H1 (cell line): ENCODE measurements around the gene CDC42SE2.

Experiments
- ATF2 ChIP-seq: IDR thresholded peaks from 2 replicates; pipeline ENCODE4 v1.6.1; 2012; ENCODE audit warnings: low read length, inconsistent platforms
- EP300 ChIP-seq, 2 experiments: IDR thresholded peaks; 1 replicate in 1 of 2; 2 replicates in 1 of 2; pipeline ENCODE4 v1.6.1; 2011 to 2012; ENCODE audit warnings: low read depth in 2 of 2, low read length in 2 of 2, mild to moderate bottlenecking in 2 of 2, borderline replicate concordance in 1 of 2, inconsistent platforms in 1 of 2, moderate library complexity in 1 of 2
- KDM5A ChIP-seq: fragments of 200-600 bp; IDR thresholded peaks from 2 replicates; pipeline ENCODE4 v1.7.1; 2012; ENCODE audit warnings: mild to moderate bottlenecking, low read length, inconsistent platforms, mixed read lengths
- POLR2A ChIP-seq, 2 experiments: IDR thresholded peaks; 1 replicate in 1 of 2; 2 replicates in 1 of 2; pipeline ENCODE4 v1.6.1; 2011; ENCODE audit warnings: low read depth in 2 of 2, low read length in 2 of 2, mild to moderate bottlenecking in 2 of 2; ENCODE audit errors: control extremely low read depth in 1 of 2
- POLR2AphosphoS5 ChIP-seq: IDR thresholded peaks from 2 replicates; pipeline ENCODE4 v1.6.1; 2011; ENCODE audit warnings: low read depth, low read length
- RAD21 ChIP-seq, 2 experiments: IDR thresholded peaks in 1 of 2; conservative IDR thresholded peaks in 1 of 2; 2 replicates each; pipeline ENCODE4 v1.6.1; 2011; ENCODE audit warnings: low read depth in 2 of 2, low read length in 2 of 2, improper control_type of control experiment in 1 of 2, inconsistent platforms in 1 of 2, mild to moderate bottlenecking in 1 of 2, moderate library complexity in 1 of 2
- TF ChIP-seq, protein P1 (sequence below), 3 experiments: IDR thresholded peaks; 1 replicate in 2 of 3; 2 replicates in 1 of 3; pipeline versions ENCODE4 v1.5.1 to v1.6.1; 2011; ENCODE audit warnings: low read length in 3 of 3, mild to moderate bottlenecking in 3 of 3, inconsistent platforms in 2 of 3, low read depth in 1 of 3, moderate library complexity in 1 of 3; ENCODE audit not compliant: insufficient read depth in 1 of 3; ENCODE audit errors: control extremely low read depth in 1 of 3

DNA sequence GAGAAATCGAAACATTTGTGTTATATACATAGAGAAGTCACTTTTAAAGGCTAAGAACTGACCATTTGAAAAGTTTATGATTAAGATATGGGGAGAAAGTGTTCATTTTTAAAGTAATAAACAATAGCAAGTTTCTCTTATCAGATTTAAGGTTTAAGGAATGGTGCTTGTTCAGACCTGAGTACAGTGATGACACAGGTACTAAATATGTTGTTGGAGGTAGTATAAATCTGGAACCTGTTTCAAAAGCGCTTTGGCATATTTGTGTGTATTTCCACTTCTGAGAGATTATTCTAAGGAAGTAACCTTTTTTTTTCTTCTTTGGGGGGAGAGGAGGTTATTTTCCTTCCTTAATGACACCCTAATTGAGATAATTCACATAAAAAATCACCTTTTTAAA, 18.4 kb downstream of the CDC42SE2 start:
- TF ChIP-seq, protein P1, sequence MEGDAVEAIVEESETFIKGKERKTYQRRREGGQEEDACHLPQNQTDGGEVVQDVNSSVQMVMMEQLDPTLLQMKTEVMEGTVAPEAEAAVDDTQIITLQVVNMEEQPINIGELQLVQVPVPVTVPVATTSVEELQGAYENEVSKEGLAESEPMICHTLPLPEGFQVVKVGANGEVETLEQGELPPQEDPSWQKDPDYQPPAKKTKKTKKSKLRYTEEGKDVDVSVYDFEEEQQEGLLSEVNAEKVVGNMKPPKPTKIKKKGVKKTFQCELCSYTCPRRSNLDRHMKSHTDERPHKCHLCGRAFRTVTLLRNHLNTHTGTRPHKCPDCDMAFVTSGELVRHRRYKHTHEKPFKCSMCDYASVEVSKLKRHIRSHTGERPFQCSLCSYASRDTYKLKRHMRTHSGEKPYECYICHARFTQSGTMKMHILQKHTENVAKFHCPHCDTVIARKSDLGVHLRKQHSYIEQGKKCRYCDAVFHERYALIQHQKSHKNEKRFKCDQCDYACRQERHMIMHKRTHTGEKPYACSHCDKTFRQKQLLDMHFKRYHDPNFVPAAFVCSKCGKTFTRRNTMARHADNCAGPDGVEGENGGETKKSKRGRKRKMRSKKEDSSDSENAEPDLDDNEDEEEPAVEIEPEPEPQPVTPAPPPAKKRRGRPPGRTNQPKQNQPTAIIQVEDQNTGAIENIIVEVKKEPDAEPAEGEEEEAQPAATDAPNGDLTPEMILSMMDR (IDR thresholded peaks at IDR 0.05; ENCODE audit: control extremely low read depth in 1 of 3, insufficient read depth in 1 of 3, low read depth in 1 of 3, low read length in 3 of 3): no peak
- TF ChIP-seq KDM5A (no peak), POLR2AphosphoS5 (no peak), POLR2A (IDR thresholded peaks at IDR 0.05; ENCODE audit: control extremely low read depth in 1 of 2, low read depth in 2 of 2, low read length in 2 of 2) (no peak), RAD21 (IDR thresholded peaks at IDR 0.05 in 1 of 2, conservative IDR thresholded peaks at IDR 0.05 in 1 of 2; ENCODE audit: low read depth in 2 of 2, low read length in 2 of 2) (no peak), ATF2 (no peak), EP300 (IDR thresholded peaks at IDR 0.05; ENCODE audit: borderline replicate concordance in 1 of 2, low read depth in 2 of 2, low read length in 2 of 2) (no peak)
